Measurements from ENCODE around the gene SUN1. TPM values are rescaled to one million over a fixed set of nuclear protein-coding genes. Genes with fewer than 3 reads are reported as not detected.

SUN1 gene
- total and polyA plus RNA-seq, 2 experiments from 2014 or later, result 72.3 to 109 TPM

GRCh38 chr7:885893-886625, 53.8 kb downstream of the SUN1 start:
- no peak overlapping the region for H3K4me2 ChIP-seq
- no peaks in the 10 kb centered on the region for H3K36me3 ChIP-seq (replicated peaks; ENCODE audit: insufficient read depth, low read depth)
- H3K27me3 ChIP-seq, result no peaks in the 10 kb centered on the region
- no peaks in the 10 kb centered on the region for H3K9me3 ChIP-seq (ENCODE audit: low read depth)
- no peaks in the 10 kb centered on the region for H3K9me2 ChIP-seq (replicated peaks; ENCODE audit: insufficient read depth)
- WGBS (ENCODE audit: low lambda C conversion rate, missing lambda C conversion rate), result 93% methylated on average over 30 of the region's 30 CpGs
- H3K4me1 ChIP-seq (ENCODE audit: insufficient read depth), result no peaks in the 10 kb centered on the region
- H3K79me2 ChIP-seq, result peaks cover 84% of the 10 kb centered on the region
- H3K4me3 ChIP-seq, result no peak overlapping the region
- H2AFZ ChIP-seq, result no peak overlapping the region
- TF ChIP-seq EZH2 (IDR thresholded peaks at IDR 0.05; ENCODE audit: borderline replicate concordance) (no peak), CTCF (IDR thresholded peaks at IDR 0.05; ENCODE audit: poor library complexity) (no peak), EZH2phosphoT487 (IDR thresholded peaks at IDR 0.05; ENCODE audit: low read depth, severe bottlenecking, unreplicated experiment) (no peak)
- H4K20me1 ChIP-seq (ENCODE audit: insufficient read depth, poor library complexity, severe bottlenecking), result peaks cover 85% of the 10 kb centered on the region
- H3K27ac ChIP-seq, result no peak overlapping the region
- no peak for DNase-seq (ENCODE audit: low spot score)

- Histone ChIP-seq H3K9me3 (ENCODE audit: low read depth) (no peaks in the 10 kb centered on the region), H3K4me2 (no peak overlapping the region), H3K79me2 (peaks cover 76% of the 10 kb centered on the region), H4K20me1 (ENCODE audit: insufficient read depth, poor library complexity, severe bottlenecking) (peaks cover 77% of the 10 kb centered on the region), H3K27me3 (no peaks in the 10 kb centered on the region), H3K4me1 (ENCODE audit: insufficient read depth) (no peaks in the 10 kb centered on the region), H3K9me2 (replicated peaks; ENCODE audit: insufficient read depth) (no peaks in the 10 kb centered on the region), H3K4me3 (no peak overlapping the region), H2AFZ (no peak overlapping the region), H3K27ac (no peak overlapping the region), H3K36me3 (replicated peaks; ENCODE audit: insufficient read depth, low read depth) (no peaks in the 10 kb centered on the region)
- no peak for TF ChIP-seq CTCF (IDR thresholded peaks at IDR 0.05; ENCODE audit: poor library complexity)
- DNase-seq (ENCODE audit: low spot score), result no peak
- WGBS (ENCODE audit: low lambda C conversion rate, missing lambda C conversion rate), result 98% methylated on average over 39 of the region's 40 CpGs
Measured at GRCh38 chr7:886626-887487, 54.6 kb downstream of the SUN1 start.

GRCh38 chr7:887488-887820, 55.2 kb downstream of the SUN1 start:
- no peak overlapping the region for H3K27ac ChIP-seq
- H3K79me2 ChIP-seq, result peaks cover 70% of the 10 kb centered on the region
- no peaks in the 10 kb centered on the region for H3K27me3 ChIP-seq
- no peak overlapping the region for H2AFZ ChIP-seq
- H3K4me1 ChIP-seq (ENCODE audit: insufficient read depth), result no peaks in the 10 kb centered on the region
- no peaks in the 10 kb centered on the region for H3K36me3 ChIP-seq (replicated peaks; ENCODE audit: insufficient read depth, low read depth)
- no peak for DNase-seq (ENCODE audit: low spot score)
- WGBS (ENCODE audit: low lambda C conversion rate, missing lambda C conversion rate), result 98% methylated on average over 16 of the region's 18 CpGs
- TF ChIP-seq CTCF (IDR thresholded peaks at IDR 0.05; ENCODE audit: poor library complexity), result no peak
- H3K4me2 ChIP-seq, result no peak overlapping the region
- H4K20me1 ChIP-seq (ENCODE audit: insufficient read depth, poor library complexity, severe bottlenecking), result peaks cover 74% of the 10 kb centered on the region
- no peak overlapping the region for H3K4me3 ChIP-seq
- no peaks in the 10 kb centered on the region for H3K9me3 ChIP-seq (ENCODE audit: low read depth)
- no peaks in the 10 kb centered on the region for H3K9me2 ChIP-seq (replicated peaks; ENCODE audit: insufficient read depth)
